HG03571 (cell line): ENCODE results near the gene P4HB.
A peak's percentile ranks its signal among the peaks of the same experiment; 100 is the strongest.

Source experiments
- ATAC-seq: cut with Tn5 transposase; IDR thresholded peaks from one replicate; pipeline ENCODE4 v1.9.1; 2021; ENCODE audit not compliant: unreplicated experiment

P4HB gene

DNA sequence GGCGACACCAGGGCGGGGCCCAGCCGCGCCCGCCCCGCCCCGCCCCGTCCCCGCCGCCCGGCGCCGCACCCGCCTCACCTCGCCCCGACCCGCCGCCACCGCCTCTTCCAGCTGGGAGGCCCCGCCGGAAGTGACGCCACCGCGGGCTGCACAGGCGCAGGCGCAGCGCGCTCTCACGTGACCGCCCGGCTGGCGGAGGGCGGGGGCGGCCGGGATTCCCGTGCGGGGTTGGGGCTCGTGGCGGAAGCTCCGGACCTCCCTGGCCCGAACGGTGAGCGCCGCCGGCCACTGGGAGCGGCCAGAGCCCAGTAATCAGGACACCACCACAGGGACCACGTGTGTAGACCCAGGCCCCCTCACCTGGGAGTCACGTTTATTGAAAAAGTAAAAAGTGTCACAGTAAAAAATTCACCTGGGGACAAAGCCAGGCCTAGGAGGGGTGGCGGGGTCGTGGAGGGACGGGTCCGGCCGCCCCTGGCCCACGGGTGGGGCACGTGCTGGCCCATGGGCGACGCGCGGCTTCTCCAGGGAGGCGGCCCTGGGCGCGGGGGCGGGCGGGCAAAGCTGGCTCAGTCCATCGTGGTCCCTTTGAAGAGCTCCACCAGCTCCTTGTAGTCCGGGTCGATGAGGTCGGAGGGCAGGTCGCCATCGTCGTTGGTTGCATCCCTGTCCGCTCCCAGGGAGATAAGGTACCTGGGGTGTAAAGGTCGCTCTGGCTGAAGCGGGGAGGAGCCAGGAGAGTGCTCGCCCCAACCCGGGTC, 27.0 kb downstream of the P4HB start, which contains the start of gene MCRIP1:
MCRIP1 (minus strand) TSS at position 132 of the 761 bp plus-strand sequence. CDS start 8,785 bp downstream, outside the sequence.
- peak; percentile 68 for ATAC-seq

DNA sequence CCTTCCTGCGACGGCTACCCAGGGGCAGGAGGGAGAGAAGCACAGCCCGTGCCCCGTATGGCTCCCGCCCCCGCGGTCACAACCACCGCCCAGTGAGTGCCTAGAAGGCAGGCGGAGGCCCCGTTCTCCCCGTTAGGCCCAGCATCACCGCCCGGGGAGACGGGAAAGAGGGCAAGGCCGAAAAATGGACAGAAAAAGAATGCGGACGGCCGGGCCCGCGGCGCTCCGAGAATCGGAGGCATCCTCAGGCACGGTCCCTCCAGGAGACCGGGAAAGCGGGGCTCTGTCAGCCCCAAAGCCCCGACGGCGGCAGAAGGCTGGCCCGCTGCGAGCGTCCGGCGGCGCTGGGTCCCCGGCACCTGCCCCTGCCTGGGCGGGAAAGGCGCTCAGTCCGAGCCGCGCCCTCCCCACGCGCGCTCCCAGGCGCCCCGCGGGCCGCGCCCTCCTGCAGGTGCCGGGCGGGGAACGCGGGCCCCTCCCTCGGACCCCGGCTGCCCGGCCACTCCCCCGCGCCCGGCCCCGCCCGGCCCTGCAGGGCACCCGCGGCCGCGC, 27.7 kb downstream of the P4HB start:
- ATAC-seq = peak; percentile 49

DNA sequence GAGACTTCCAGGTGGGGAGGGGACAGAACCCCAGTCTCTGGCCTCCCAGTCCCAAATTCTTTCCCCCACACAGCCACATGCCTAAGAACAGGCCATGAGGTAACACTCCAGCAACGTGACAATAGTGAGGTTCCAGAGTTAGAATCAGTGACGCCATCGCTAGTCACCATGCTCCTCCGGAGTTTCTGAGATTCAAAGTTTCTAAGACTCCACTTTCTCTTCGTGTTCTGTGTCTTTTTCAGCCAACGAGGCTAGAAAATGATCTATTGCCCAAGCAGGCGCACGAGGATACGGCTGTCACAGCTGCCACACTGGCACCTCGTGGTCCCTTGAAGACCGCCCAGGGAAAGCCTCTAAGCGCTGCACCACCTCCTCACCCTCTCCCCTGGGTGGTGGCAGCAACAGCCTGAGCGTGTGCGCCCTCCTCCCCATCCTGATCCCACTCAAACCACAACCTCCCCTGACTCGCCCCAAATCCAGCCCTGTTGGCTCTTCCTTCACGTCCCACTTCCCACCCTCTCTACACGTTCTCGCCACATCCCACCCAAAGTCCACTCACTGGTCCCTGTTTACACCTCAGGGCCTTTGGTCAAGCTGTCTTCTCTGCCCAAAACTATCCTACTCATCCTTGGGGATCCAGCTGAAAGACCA, 28.3 kb downstream of the P4HB start:
- ATAC-seq = no peak

DNA sequence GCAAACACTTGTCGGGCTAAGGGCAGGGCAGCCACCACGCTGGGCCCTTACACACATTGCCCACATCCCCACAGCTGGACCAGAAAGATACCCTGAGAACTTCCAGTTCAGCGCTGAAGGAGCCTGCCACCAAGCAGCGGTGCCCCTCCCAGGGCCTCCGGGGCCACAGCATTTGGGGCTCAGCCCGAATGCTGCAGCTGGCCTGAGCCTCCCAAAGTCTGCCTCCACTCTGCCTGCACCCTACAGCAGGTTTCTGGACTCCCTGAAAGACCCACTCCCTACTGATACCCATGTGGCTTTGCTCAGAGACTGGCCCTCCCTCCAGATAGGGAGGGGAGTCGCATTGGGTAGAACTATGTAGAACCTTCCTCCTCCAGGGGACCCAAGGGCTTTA, 28.8 kb downstream of the P4HB start:
- ATAC-seq = no peak

DNA sequence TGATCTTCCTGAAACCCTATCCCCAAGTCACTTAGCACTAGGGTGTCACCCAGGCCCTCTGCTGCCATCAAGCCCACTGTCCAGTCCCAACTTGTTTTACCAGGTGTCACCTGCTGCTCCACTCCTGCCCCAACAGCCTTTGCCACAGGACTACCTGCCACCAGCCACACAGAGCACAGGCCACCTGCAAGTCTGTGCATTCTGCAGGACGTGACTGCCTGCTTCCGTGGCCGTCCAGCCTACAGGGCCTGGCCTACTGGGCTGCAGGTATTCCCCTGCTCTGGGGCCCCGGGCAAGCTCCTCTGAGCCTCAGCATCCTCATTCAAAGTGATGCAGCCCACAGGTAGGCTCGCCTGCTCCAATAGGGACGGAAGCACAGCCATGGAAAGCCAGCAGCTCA, 30.5 kb downstream of the P4HB start:
- ATAC-seq = no peak

DNA sequence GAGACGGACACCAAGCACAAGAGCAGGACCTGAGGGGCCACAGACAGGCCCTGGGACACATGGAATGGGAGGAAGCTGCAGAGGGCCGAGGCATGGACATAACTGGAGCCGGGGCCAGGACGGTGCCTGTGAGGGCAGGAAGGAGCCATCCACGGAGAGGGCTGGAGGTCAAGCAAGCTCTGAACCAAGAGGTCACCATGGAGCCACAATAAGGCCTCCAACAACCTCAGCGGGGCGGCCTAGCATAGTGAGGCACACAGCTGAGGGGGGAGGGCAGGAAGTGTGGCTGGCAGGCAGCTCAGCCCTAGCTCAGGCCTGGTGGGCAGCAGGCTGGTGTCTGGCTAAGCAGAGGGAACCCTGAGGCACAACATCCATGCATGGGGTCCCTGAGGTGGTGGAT, 31.7 kb downstream of the P4HB start:
- ATAC-seq = no peak

DNA sequence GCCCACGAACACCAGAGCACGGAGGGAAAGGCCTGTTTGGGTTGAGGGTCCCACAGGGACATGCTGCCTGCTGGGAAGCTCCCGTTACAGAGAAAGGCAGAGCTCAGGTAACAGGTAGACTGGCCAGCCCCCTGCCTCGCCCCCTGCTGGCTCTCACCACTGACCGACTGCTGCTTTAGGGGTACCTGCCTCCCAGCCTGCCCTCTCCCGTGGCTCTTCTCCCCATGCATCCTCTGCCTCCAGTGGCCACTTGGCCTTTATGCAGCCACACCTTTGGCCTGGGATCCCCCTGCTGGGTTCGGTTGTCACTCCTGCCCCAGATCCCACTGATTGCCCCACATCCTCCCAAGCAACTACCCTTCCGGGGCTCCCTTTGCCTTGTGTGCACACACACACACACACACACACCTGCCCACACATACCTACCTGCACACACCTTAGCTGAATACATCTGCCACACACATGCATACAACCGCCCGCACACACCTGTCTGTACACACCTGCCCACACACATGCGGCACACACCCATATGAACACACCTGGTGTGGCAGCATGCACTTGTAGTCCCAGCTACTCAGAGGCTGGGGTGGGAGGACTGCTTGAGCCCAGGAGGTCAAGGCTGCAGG, 34.4 kb downstream of the P4HB start:
- ATAC-seq = no peak

DNA sequence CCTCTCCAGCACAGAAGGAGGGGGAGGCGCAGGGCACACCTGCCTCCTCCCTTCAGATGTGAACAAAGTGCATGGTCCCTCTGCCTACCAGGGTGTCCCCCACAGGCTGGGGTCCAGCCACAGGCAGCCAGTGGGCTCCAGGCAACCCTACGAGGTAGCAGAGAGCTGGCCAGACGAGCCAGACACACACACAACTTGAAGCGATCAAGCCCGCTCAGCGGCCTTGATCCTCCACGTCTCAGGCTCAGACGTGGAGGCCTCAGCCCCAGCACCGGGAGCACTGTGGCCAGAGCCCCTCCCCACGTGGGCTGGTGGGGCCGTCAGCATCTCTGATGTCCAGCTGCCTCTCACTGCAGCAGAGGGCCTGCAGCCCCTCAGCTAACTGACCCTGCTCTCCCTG, 35.7 kb downstream of the P4HB start:
- no peak for ATAC-seq

DNA sequence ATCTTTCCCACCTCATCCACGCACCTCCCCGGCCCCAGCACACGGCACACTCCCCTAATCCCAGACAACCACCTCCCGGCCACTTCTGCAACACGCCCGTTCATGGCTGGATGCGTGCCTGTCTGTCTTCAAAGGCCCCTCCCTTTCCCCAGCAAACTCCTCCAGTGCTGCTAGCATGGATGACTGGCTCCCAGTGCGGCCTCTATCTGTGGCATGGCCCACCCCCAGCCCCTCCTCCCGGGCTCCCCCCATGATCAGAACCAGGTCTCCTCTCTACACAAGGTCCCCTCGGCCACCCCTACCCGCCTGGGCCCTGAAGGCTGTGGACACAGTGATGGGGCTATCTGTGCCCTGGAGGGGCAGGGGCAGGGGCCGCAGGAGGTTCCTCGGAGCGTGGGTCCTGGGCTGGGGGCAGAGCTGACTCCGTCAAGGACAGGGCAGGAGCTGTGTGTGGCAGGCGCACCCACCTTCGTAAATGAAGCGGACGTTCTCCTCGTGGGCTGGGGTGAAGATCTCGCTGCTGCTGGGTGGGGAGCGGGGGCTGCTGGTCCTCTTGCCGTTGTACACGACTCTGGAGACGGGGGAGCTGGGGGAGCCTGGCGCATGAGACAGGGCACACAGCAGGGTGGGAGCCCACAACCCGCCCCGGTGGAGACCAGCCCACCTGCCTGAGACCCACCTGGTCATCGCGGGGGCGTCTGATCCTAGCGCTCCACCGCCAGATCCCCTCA, 36.4 kb downstream of the P4HB start:
- ATAC-seq = no peak

DNA sequence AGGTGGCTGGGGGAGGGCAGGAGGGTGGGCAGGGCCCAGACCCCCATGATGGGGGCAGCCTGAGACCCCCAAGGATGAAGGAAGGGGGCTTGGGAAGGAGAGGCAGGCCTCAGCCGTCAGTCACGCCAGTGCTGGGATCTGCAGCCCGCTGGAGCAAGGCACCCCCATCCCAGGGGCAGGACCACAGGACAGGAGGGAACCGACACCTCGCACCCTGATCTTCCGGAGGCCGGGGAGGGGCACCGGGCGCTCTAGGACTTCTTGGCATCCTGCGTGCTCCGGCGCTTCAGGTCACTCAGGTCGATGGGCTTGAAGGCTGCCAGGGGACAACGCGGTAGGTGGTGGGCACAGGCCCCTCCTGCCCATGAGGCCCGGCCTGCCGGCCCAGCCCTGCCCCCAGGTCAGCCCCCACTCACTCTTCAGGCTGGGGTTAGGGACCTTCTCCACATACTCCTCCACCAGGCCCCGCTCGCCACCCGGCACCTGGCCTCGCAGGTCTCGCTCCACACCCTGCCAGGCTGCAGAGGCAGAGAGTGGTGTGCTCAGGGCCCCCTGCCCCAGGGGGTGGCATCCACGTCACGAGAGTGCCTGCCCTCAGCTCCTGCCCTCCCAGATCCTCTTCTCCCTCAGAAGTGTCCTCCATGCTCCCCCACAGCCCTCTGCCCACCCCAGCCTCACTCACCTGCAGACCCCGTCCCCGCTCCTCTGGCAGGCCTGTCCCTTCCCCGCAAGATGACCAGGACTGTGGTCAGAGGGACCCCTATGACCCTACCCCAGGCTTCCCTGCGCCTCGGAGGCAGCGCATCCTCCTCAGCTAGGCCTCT, 37.1 kb downstream of the P4HB start:
- no peak for ATAC-seq

DNA sequence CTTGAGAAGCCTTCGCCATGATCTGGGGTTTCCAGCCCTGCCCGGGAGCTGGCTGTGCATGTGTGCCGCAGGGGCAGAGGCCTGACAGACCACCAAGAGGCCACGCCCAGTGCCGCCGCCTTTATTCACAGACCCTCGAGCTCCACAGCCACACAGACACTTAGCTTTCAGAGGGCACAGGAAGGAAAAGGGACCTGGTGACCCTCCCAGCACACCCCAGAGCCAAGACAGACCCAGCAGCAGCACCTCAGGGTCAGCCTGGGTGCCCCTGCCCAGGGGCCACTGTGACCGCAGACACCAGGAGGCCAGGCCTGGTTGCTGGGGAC, 38.1 kb downstream of the P4HB start:
- no peak for ATAC-seq

DNA sequence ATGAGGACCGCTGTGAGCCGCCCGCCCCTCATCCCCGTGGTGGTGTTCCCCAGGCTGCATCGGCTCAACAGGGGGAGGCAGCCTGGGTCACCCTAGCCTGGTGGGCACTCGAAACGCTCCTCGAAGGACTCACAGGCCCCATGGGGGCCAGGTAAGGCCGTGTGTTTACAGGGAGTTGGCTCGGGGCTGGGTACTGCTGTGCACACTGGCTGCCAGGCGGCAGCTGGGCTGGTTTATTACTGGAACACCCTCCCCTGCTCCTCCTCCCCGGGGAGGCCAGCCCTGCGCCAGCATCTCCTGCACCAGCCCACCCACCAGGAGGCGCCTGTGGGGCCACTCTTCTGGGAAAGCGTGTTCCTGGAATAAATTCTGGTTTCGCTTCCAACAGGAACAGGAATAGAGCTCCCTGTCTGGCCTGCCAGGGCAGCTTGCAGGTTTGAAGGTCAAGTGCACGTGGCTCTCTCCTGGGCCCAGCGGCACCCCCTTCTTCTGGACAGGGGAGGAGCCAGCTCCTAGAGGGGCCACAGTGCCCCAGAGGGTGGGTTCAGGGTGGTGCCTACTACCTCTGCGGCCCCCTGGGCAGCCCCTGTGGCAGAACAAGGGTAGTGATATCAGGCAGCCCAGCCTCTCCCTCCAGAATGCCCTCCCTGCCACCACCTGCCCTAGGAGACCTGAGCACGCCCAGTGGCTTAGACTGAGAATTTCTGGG, 38.6 kb downstream of the P4HB start:
- no peak for ATAC-seq

DNA sequence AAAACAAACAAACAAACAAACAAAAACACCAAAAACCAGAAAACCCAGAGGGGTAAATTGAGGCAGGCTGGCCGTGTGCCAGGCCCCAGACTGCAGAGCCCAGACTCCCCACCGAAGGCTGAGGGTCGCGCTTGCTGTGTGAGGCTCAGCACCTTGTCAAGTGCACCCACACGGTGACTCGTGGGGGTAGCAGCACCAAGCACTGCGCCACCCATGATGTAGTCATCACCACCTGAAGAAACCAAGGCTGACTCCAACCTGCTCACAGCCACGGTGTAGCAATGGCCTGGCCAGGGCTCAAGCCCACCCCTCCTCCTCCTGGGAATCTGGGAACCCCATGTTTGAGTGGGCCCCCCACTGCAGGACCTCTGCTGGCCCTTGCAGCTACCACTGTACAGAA, 39.2 kb downstream of the P4HB start:
- ATAC-seq = no peak

DNA sequence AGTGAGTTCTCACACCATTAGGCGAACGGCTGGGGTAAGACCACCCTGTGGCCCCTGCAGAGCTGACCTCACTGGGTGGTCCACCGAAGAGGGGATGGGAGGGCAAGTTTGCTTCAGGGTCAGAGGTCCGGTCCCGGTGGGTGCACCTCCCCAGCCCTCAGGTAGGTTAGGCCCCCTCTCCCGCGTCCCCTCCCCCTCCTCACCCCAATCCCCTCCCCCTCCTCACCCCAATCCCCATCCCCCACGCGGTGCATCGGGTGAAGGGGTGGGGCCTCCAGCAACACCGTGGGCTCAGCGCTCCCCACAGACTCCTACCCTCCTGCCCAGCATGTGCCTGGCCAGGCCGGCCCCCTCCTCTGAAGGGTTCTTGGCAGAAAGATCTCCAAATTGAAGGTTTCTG, 40.6 kb downstream of the P4HB start:
- no peak for ATAC-seq

DNA sequence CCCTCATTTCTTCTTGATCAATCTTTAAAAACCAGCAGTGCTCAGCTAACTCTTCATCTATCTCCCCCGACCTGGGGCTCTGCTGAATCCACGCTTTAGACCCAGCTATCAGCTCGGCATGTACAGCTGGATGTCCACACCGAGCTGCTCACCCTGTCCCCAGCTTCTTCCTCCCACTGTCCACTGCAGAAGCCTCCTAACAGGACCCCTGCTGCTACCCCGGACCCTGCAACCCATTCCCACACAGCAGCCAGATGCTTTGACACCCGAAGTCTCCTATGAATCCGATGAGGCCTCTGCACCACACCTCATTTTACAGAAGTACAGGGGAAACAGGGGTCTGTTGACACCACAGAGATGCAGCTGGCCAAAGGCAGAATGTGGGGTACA, 42.6 kb downstream of the P4HB start:
- ATAC-seq = no peak

DNA sequence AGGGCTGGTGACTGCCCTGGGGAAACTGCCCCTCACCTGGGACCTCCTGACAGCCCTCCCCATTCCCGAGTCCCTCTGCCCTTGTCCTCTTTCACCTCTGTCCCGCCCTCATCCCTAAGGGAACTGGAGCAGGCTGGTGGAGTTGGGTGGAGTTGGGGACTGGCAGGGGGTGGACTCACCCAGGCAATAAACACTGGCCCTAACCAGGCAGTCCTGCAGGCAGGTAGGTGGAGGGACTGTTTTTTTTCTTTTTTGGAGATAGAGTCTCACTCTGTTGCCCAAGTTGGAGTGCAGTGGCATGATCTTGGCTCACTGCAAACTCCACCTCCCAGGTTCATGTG, 44.7 kb downstream of the P4HB start:
- no peak for ATAC-seq

DNA sequence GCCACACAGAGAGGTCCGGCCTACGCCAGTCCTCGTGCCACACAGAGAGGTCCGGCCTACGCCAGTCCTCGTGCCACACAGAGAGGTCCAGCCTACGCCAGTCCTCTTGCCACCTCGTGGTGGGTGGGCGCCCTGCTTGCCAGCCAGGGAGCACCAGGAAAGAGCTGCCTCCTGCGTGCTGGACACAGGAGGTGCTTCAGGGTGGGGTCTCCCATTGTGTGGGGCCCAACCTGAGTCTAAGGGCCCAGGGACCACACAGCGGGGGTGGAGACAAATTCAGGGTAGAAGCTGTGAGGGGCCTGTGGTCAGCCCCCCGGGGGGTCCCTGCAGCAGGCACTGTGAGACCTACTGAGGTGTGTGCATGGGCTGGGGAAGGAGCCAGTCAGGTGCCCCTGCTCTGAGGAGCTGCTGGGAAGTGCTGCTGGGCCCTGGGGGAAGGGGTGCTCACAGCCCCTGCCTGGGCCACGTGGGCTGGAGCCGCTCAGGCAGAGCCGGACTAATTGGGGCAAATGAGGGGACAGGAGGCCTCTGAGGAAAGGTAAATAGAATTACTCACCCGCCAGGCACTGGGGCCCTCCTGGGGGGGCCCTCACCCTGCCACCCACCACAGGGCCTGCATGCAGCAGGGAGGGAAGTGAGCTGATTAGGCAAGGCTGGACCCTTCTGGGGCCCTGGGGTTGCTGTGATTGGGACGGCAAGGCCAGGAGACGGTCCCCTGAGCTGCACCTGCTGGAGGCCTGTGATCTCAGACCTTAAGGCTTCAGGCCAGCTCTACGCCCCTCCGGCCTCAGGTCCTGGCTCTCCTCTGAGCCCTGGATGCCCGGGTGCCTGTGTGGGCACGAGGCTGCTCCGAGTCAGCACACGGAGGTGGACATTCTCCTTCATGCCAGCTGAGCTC, 45.3 kb downstream of the P4HB start:
- ATAC-seq = no peak

DNA sequence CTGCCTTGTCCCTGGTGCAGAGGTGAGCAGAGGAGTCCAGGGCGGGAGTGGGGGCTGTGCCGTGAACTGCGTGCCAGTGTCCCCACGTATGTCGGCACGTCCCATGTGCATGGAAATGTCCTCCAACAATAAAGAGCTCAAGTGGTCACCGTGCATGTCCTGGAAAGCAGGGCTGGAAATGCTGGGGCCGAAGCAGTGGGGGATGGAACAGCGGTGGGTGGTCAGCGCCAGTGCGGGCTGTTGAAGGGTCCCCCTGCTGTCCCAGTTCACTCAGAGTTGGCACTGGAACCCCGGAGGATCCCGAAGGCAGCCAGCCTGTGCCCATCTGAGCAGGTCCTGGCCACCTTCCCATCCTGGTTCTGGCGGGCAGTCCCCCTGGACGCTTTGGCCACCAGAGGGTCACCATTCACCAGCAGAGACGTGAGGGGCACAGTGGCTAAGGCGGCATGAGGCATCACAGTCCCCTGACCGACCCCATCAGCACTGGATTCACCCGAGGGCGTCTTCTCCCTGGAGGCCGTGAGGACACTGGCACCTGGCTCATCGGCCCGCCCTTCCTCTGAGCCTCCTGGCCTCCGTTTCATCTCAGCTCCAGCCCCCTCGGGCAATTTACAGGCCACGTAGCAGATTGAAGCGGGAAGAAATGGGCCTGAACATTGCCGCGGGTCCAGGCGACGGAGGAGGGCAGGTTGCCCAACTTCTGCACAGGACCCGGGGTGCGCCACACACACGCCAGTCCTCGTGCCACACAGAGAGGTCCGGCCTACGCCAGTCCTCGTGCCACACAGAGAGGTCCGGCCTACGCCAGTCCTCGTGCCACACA, 46.3 kb downstream of the P4HB start:
- no peak for ATAC-seq
